Measurements from ENCODE around the gene TEX47.

- TF ChIP-seq POU6F1 (CRISPR knock-in tag; IDR thresholded peaks at IDR 0.05; ENCODE audit: borderline replicate concordance, low read depth) (no peak), CSRNP3 (CRISPR knock-in tag; IDR thresholded peaks at IDR 0.05) (no peak), ISL1 (CRISPR knock-in tag; IDR thresholded peaks at IDR 0.05) (no peak), CREB5 (CRISPR knock-in tag; IDR thresholded peaks at IDR 0.05; ENCODE audit: low read depth) (no peak), PATZ1 (CRISPR knock-in tag; IDR thresholded peaks at IDR 0.05; ENCODE audit: borderline replicate concordance) (no peak), PPARA (CRISPR knock-in tag; IDR thresholded peaks at IDR 0.05; ENCODE audit: borderline replicate concordance) (no peak), ZNF70 (CRISPR knock-in tag; IDR thresholded peaks at IDR 0.05) (no peak), ARNTL (CRISPR knock-in tag; IDR thresholded peaks at IDR 0.05; ENCODE audit: borderline replicate concordance, low read depth) (no peak), OSR1 (CRISPR knock-in tag; IDR thresholded peaks at IDR 0.05) (no peak), ZNF565 (CRISPR knock-in tag; conservative IDR thresholded peaks at IDR 0.05; ENCODE audit: low read depth) (no peak), ZNF8 (CRISPR knock-in tag; IDR thresholded peaks at IDR 0.05) (no peak), ZFP3 (CRISPR knock-in tag; IDR thresholded peaks at IDR 0.05) (no peak)
Measured at GRCh38 chr7:88806280-88807037, 10.9 kb upstream of the TEX47 start.

Measured in SK-N-SH treated with all-trans-retinoic acid at 6 μM for 48 hours (cell line).